Suppressor macrophage treated with lipopolysaccharide for 4 hours (primary cell): ENCODE results near the gene NRG3.

ENCODE experiments used
- DNase-seq: peaks from one replicate; pipeline ENCODE4 v3.0.0-alpha.2; 2020

NRG3 gene

GRCh38 chr10:82866424-82867020 lies 991.5 kb downstream of the NRG3 start:
- DNase-seq: peak; percentile 1

GRCh38 chr10:82867056-82867455 lies 992.1 kb downstream of the NRG3 start:
- no peak for DNase-seq

- DNase-seq: no peak
These were observed 999.7 kb downstream of the NRG3 start for GRCh38 chr10:82874671-82875070.

DNA sequence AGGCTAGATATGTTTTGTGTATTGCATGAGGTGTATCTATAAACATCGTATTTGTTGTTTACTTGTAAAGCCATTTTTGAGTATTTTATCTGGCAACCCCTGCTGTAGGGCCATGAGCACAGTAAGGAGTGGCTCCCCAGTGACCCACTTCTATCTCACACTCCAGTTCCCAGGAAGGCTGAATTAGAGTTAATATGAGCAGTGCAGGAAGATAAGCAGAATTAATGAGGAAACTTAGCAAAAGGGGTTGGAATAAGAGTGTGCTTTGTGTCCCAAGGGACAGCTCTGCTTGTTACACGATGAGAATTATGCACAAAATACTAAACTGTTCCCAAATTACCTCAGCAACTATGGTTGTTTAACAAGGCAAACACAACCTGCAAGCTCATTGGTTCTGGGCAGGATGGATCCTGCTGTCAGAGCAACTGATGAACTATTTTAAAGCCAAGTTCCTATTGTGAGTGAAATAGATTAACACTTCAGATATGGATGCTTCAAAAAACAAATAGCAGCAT lies 1005.8 kb downstream of the NRG3 start:
- DNase-seq: no peak

DNA sequence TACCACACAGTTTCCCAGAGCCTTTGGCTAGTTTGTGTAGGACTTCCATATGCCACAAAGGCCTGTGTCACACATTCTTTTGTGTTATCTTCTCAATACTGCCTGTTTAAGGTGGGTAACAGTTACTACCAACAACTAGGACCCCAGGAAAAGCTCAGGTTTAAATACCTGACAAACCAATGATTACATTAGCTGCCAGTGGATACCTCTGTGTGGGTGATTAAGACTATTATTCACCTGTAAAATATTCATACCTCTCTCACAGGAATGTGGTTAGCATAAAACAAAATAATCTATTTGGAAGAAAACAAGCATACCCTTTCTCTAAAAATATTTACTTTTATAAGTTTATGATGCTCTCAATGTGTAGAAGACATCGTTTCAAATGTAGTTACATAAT lies 1007.7 kb downstream of the NRG3 start:
- DNase-seq: no peak

GRCh38 chr10:82883603-82884002 lies 1008.6 kb downstream of the NRG3 start:
- no peak for DNase-seq

DNA sequence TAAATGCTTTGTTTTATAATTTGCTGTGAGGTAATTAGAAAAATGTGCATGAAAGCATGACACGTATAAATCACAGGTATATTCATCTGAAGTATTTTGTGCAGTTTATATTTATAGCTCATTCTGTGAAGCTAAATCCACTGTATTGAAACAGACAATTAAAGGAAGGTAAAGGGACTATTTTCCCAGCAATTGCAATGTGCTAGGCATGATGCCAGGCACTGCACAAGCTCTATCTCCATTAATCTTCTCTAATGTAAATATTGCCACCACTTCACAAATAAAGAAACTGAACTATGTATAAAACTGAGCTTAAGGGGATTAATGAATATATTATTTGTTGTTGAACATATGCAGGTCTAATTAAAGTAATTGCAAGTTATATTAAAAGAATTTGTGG lies 1012.5 kb downstream of the NRG3 start:
- DNase-seq: no peak

DNA sequence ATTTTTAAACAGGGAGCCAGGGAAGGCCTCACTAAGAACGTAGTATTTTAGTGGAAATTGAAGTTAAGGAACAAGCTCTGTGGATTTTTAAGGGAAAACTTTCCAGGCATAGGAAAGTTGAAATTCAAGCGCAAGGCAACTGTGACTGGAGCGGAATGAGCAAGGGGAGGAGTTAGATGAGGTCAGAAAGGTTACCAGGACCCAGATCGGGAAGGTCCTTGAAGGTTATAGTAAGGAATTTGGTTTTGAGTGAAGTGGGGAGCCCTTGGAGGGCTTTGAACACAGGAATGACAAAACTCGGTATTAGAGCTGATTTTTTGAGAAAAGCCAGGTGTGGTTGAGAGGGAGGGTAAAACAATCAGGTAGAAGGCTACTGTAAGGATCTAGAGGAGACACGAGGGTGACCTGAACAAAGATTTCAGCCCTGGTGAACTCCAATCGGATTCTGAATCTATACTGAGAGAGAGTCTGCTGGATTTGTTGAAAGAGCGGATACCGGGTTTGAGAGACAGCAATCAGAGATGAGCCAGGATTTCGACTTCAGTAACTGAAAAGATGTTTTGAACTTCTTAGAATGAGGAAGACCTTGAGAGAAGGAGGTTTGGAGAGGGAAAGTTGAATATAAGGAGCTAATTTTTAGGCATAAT lies 1013.9 kb downstream of the NRG3 start:
- DNase-seq: no peak

- no peak for DNase-seq
These were observed 1014.7 kb downstream of the NRG3 start for GRCh38 chr10:82889728-82890127.

GRCh38 chr10:82890573-82890972 lies 1015.6 kb downstream of the NRG3 start:
- DNase-seq: no peak

- no peak for DNase-seq
These were observed 1033.1 kb downstream of the NRG3 start for GRCh38 chr10:82908096-82908495.

DNA sequence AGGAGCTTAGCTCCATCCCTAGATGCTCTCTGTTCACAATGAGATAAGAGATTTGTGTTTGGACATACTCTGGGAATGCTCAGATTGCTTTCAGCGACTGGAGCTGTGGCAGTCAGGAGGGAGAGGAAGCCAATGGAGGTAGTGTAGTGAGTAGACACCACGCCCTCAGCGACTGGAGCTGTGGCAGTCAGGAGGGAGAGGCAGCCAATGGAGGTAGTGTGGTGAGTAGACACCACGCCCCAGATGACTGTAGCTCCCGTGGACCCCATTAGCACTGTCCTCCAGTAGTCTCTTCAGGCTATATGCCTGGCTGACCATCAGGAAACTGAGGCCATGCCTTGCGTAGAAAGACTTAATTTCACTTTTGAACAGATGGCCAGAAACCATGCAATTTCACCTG lies 1033.8 kb downstream of the NRG3 start:
- DNase-seq: no peak

- no peak for DNase-seq
These were observed 1035.3 kb downstream of the NRG3 start for GRCh38 chr10:82910301-82910700.

GRCh38 chr10:82914655-82915136 lies 1039.7 kb downstream of the NRG3 start:
- DNase-seq: no peak

GRCh38 chr10:82916941-82917340 lies 1041.9 kb downstream of the NRG3 start:
- DNase-seq: no peak

DNA sequence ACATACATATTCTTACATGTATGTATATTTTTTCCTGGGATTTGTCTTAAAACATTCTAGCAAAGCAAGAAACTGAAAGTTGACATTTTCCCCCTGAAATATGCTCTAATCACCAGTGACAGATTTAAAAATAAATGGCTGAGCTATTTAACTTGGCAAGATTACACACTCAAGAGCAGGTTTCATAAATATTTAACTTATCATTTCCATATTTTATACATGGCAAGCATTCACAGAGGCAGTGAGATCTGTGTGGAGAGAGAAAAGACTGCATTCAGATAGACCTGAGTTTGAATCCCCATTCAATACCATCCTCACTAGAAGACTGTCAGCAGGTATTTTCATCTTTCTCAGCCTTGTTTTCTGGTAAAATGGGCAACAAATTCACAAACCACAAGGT lies 1043.0 kb downstream of the NRG3 start:
- no peak for DNase-seq

GRCh38 chr10:82922046-82922445 lies 1047.1 kb downstream of the NRG3 start:
- no peak for DNase-seq

GRCh38 chr10:82922755-82923154 lies 1047.8 kb downstream of the NRG3 start:
- DNase-seq: no peak

- DNase-seq: no peak
These were observed 1049.7 kb downstream of the NRG3 start for GRCh38 chr10:82924711-82925110.

- no peak for DNase-seq
These were observed 1050.6 kb downstream of the NRG3 start for GRCh38 chr10:82925547-82925946.

DNA sequence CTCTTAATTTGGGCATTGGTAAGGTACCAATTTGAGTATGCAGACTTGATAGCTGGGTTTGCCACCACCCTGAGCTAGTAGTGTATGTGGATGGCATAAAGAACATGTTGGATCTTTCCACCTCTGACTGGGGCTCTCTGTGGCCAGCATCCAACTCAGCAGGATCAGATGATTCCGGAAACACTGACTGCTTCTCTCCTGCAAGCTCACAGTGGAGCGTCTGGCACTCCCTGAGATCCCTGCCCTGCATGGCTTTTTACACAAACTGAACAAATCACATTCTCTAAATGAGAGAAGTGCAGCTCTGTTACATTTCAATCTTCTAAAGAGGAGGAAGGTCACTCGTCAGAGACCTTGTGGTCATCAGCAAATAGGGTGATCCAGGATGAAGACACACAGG lies 1057.5 kb downstream of the NRG3 start:
- no peak for DNase-seq

DNA sequence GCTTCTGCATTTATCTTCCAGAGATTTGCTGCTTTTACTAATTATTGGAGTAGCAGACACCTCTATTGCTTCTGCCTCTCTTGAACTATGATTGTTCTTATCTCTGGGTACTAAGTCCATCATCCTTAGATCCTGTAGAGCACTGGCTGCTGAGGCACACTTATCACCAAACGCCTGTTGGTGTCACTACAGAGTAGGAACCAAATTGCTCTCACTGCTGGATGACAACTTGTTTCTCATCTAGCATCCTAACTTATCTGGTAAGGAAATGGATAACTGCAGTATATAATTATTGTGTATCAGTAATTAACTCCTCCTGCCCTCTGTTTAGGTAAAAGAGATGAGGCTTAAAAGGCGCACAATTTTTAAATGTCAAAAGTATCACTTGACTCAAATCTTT lies 1059.4 kb downstream of the NRG3 start:
- no peak for DNase-seq

DNA sequence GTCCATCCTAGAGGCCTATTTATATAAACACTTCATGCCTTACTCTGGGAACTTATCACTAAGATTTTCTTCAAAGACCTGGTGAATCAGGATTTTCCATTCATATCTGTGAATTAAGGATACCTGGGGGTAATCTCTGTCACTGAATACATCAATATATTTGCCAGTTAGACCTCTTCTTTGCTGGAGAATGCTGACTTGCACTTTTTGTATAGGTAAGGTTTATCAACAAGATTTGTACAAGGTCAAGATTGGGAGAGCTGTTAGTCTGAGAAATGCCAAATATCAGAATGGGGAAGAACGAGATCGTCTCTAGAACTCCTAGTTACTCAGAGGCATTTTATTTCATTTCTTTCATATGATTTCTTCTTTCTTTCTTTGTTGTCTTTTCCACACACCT lies 1060.0 kb downstream of the NRG3 start:
- no peak for DNase-seq

DNA sequence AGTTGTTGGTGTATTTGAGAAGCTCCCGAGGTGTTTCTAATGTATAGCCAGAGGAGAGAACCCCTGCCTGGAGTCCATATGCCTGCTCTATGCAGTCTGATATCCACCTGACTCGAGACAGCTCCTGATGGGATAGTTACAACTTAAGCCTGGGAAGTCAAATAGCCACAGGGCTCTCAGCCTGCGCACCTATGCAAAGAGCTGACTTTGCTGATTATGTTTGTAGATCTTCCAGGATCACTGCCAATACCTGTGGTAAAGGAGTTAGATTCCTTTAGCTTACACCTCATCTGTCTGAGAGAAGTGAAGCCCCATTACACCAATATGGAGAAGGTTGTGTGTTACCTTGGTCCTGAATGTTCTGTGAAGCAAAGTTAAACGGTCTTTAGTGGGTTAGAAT lies 1063.3 kb downstream of the NRG3 start:
- DNase-seq: no peak
